ENCODE results near the gene ARHGAP12.

The ARHGAP12 gene

GRCh38 chr10:31756101-31756728, 172.4 kb downstream of the ARHGAP12 start:
- H3K4me2 ChIP-seq (ENCODE audit: low read length): no peak overlapping the region

More at GRCh38 chr10:31756101-31756728, 172.4 kb downstream of the ARHGAP12 start:
- Histone ChIP-seq H3K4me3 (ENCODE audit: low read depth, low read length, poor library complexity, severe bottlenecking) (no peak overlapping the region), H3K27me3 (ENCODE audit: insufficient read depth, low read length) (no peaks in the 10 kb centered on the region), H3K36me3 (ENCODE audit: insufficient read depth, low read length) (no peaks in the 10 kb centered on the region), H3F3A (ENCODE audit: insufficient read depth, low read length) (no peaks in the 10 kb centered on the region), H3K79me2 (ENCODE audit: insufficient read depth, low read length) (no peaks in the 10 kb centered on the region), H2AFZ (ENCODE audit: low read length) (no peak overlapping the region), H4K20me1 (ENCODE audit: insufficient read depth, low read length) (no peaks in the 10 kb centered on the region), H3K27ac (ENCODE audit: low read depth, low read length, poor library complexity, severe bottlenecking) (peak overlapping the region; percentile 29), H3K4me1 (ENCODE audit: insufficient read depth, low read length, severe bottlenecking) (peaks cover 70% of the 10 kb centered on the region), H3K9me3 (ENCODE audit: low read length) (no peaks in the 10 kb centered on the region), H3K9me2 (ENCODE audit: low read depth, low read length) (no peaks in the 10 kb centered on the region), H3K9ac (ENCODE audit: low read length) (no peak overlapping the region)
- no peak for TF ChIP-seq CTCF (IDR thresholded peaks at IDR 0.05; ENCODE audit: low read length)
- TF ChIP-seq EZH2 (IDR thresholded peaks at IDR 0.05; ENCODE audit: borderline replicate concordance, low read length): no peak
